Activated naive CD4-positive, alpha-beta T cell treated with anti-CD3 and anti-CD28 coated beads, Interleukin-2, amount 10 ng/mL, durations not matched to agents 5 hours and 36 hours (primary cell): Measurements from ENCODE around the gene KIR3DL3. TPM values are rescaled to one million over a fixed set of nuclear protein-coding genes. Genes with fewer than 3 reads are reported as not detected.

Experiments
- total RNA-seq, 2 experiments: library from RNA; stranded (reverse); gene quantifications; one replicate each; pipeline ENCODE4 v1.2.3, GENCODE V29; 2021

The KIR3DL3 gene
- not detected for total RNA-seq

DNA sequence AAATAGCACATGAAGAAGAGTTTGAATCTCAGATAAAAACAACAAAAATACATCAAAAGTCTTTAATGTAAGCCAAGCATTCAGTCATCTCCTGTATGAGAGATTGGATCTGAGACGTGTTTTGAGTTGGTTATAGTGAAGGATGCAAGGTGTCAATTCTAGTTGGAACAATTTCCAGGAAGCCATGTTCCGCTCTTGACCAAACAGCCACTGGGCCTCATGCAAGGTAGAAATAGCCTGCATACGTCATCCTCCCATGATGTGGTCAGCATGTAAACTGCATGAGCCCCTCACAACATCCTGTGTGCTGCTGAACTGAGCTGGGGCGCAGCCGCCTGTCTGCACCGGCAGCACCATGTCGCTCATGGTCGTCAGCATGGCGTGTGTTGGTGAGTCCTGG lies at the start of gene KIR3DL3:
TSS of gene KIR3DL3 (plus strand) at position 301 of the 400 bp plus-strand sequence. CDS start at position 356, 55 bp downstream.

DNA sequence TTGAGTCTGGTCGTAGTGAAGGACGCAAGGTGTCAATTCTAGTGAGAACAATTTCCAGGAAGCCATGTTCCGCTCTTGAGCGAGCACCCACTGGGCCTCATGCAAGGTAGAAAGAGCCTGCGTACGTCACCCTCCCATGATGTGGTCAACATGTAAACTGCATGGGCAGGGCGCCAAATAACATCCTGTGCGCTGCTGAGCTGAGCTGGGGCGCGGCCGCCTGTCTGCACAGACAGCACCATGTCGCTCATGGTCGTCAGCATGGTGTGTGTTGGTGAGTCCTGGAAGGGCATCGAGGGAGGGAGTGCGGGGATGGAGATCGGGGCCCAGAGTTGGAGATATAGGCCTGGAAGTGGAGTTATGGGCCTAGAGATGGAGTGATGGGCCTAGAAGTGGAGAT lies 14.1 kb downstream of the KIR3DL3 start, which contains the start of gene KIR2DL3:
TSS of gene KIR2DL3 (plus strand) at position 208 of the 400 bp plus-strand sequence. CDS start at position 241, 33 bp downstream.

DNA sequence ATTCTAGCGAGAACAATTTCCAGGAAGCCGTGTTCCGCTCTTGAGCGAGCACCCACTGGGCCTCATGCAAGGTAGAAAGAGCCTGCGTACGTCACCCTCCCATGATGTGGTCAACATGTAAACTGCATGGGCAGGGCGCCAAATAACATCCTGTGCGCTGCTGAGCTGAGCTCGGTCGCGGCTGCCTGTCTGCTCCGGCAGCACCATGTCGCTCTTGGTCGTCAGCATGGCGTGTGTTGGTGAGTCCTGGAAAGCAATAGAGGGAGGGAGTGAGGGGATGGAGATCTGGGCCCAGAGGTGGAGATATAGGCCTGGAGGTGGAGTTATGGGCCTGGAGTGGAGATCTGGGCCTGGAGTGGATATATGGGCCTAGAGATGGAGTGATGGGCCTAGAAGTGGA lies 45.4 kb downstream of the KIR3DL3 start, which contains the start of gene KIR2DL1:
TSS of gene KIR2DL1 (plus strand) at position 148 of the 400 bp plus-strand sequence. CDS start at position 206, 58 bp downstream.

Other genes with a start within 250 kb of the KIR3DL3 start
- gene LAIR2, start 221.6 kb upstream of the KIR3DL3 start, total RNA-seq: 1 to 10 TPM; 3.6 to 3.7 TPM
- gene LILRA2, start 150.7 kb upstream of the KIR3DL3 start, total RNA-seq: under 1 TPM; 0.23 to 0.48 TPM
- not detected for gene LILRA1, start 130.8 kb upstream of the KIR3DL3 start, total RNA-seq
- under 1 TPM; 0.10 to 0.48 TPM for gene LILRB1, start 94.0 kb upstream of the KIR3DL3 start, total RNA-seq
- gene LILRB4, start 61.5 kb upstream of the KIR3DL3 start, total RNA-seq: not detected
- gene KIR2DL3, start 14.1 kb downstream of the KIR3DL3 start, total RNA-seq: under 1 TPM; 0.34 to 0.38 TPM
- not detected for gene KIR2DL1, start 45.4 kb downstream of the KIR3DL3 start, total RNA-seq
- gene KIR2DL4, start 79.2 kb downstream of the KIR3DL3 start, total RNA-seq: not detected
- under 1 TPM; 0.12 to 0.23 TPM for gene KIR3DL1, start 92.0 kb downstream of the KIR3DL3 start, total RNA-seq
- gene KIR2DS4, start 108.2 kb downstream of the KIR3DL3 start, total RNA-seq: not detected
- under 1 TPM; 0.55 to 0.67 TPM for gene KIR3DL2, start 126.0 kb downstream of the KIR3DL3 start, total RNA-seq
- not detected for gene FCAR, start 149.8 kb downstream of the KIR3DL3 start, total RNA-seq
- gene NCR1, start 181.7 kb downstream of the KIR3DL3 start, total RNA-seq: under 1 TPM; 0.35 to 0.58 TPM
- gene NLRP7, start 223.1 kb downstream of the KIR3DL3 start, total RNA-seq: not detected
- gene NLRP2, start 241.9 kb downstream of the KIR3DL3 start, total RNA-seq: 10 to 100 TPM; 16.5 to 19.0 TPM